GM21576 (cell line): ENCODE results near the gene HAND2.

Source experiments
- ATAC-seq: cut with Tn5 transposase; IDR thresholded peaks from one replicate; pipeline ENCODE4 v1.9.1; 2021; ENCODE audit warnings: mild to moderate bottlenecking, moderate library complexity; ENCODE audit not compliant: unreplicated experiment

Gene HAND2

GRCh38 chr4:173536808-173537429, 6.9 kb upstream of the HAND2 start:
- no peak for ATAC-seq

- ATAC-seq, result no peak
Measured at GRCh38 chr4:173535957-173536356, 5.9 kb upstream of the HAND2 start.

- ATAC-seq, result no peak
Measured at GRCh38 chr4:173535165-173535902, 5.3 kb upstream of the HAND2 start.

- ATAC-seq, result no peak
Measured at GRCh38 chr4:173534434-173534833, 4.4 kb upstream of the HAND2 start.

- no peak for ATAC-seq
Measured at GRCh38 chr4:173532725-173533511, 2.9 kb upstream of the HAND2 start.

- ATAC-seq, result no peak
Measured at GRCh38 chr4:173531086-173531965, 1.3 kb upstream of the HAND2 start.

GRCh38 chr4:173530326-173531085, 477 bp upstream of the HAND2 start:
- ATAC-seq, result no peak

GRCh38 chr4:173528378-173529321, 1.4 kb downstream of the HAND2 start:
- no peak for ATAC-seq

- no peak for ATAC-seq
Measured at GRCh38 chr4:173527103-173527891, 2.7 kb downstream of the HAND2 start.

GRCh38 chr4:173526724-173527102, 3.3 kb downstream of the HAND2 start:
- no peak for ATAC-seq

GRCh38 chr4:173526027-173526482, 4.0 kb downstream of the HAND2 start:
- ATAC-seq, result no peak

- ATAC-seq, result no peak
Measured at GRCh38 chr4:173525118-173526011, 4.7 kb downstream of the HAND2 start.

- ATAC-seq, result no peak
Measured at GRCh38 chr4:173524218-173525117, 5.6 kb downstream of the HAND2 start.

GRCh38 chr4:173522951-173523395, 7.1 kb downstream of the HAND2 start:
- ATAC-seq, result no peak

- no peak for ATAC-seq
Measured at GRCh38 chr4:173522160-173522950, 7.7 kb downstream of the HAND2 start.
